WTC11 (cell line): Measurements from ENCODE around the gene PPP5C. TPM values are rescaled to one million over a fixed set of nuclear protein-coding genes. Genes with fewer than 3 reads are reported as not detected.

ENCODE experiments used
- ATAC-seq: fragments of 200-7000 bp; cut with Tn5 transposase; 2 replicates; pipeline ENCODE4 v1.10.0; 2021; ENCODE audit warnings: mild to moderate bottlenecking, moderate library complexity
- CTCF ChIA-PET: fragments of 300-600 bp; sonication (Branson Sonifier 250); formaldehyde crosslinking; loops from one replicate; lab custom pipeline; 2021; ENCODE audit warnings: antibody characterized with exemption; lab: Charles Lee
- POLR2A ChIA-PET: fragments of 350-600 bp; sonication (Branson Sonifier 250); formaldehyde crosslinking; loops from one replicate; lab custom pipeline; 2021; ENCODE audit warnings: antibody characterized with exemption; lab: Charles Lee
- DNase-seq: peaks from one replicate; pipeline ENCODE4 v3.0.0; 2021; ENCODE audit warnings: low spot score
- H3K27ac Mint-ChIP-seq: 2 replicates; pipeline ENCODE4 v1.8.0; 2021; ENCODE audit warnings: mixed read lengths
- H3K27me3 Mint-ChIP-seq: 2 replicates; pipeline ENCODE4 v1.8.0; 2021; ENCODE audit warnings: low read depth, mild to moderate bottlenecking, moderate library complexity, mixed read lengths
- H3K36me3 Mint-ChIP-seq: 2 replicates; pipeline ENCODE4 v1.8.0; 2021; ENCODE audit warnings: mixed read lengths
- H3K4me1 Mint-ChIP-seq: 2 replicates; pipeline ENCODE4 v1.8.0; 2022; ENCODE audit warnings: mixed read lengths
- H3K4me3 Mint-ChIP-seq: 2 replicates; pipeline ENCODE4 v1.8.0; 2021; ENCODE audit warnings: mild to moderate bottlenecking, moderate library complexity, mixed read lengths
- H3K9me3 Mint-ChIP-seq: 2 replicates; pipeline ENCODE4 v1.8.0; 2021; ENCODE audit warnings: mixed read lengths
- ATF1 ChIP-seq: sonication (generic); formaldehyde crosslinking; IDR thresholded peaks from 2 replicates; pipeline ENCODE4 v1.8.1; 2023; ENCODE audit warnings: mild to moderate bottlenecking, moderate library complexity, missing genetic modification reagents
- CREB1 ChIP-seq: sonication (generic); formaldehyde crosslinking; IDR thresholded peaks from 2 replicates; pipeline ENCODE4 v1.8.0; 2023; ENCODE audit warnings: mild to moderate bottlenecking, missing genetic modification reagents
- ELF4 ChIP-seq: sonication (generic); formaldehyde crosslinking; IDR thresholded peaks from 2 replicates; pipeline ENCODE4 v1.8.1; 2022; ENCODE audit warnings: low read depth, mild to moderate bottlenecking, moderate library complexity, missing genetic modification reagents
- ESRRA ChIP-seq: sonication (generic); formaldehyde crosslinking; IDR thresholded peaks from 2 replicates; pipeline ENCODE4 v1.8.1; 2022; ENCODE audit warnings: mild to moderate bottlenecking, missing genetic modification reagents, borderline replicate concordance
- GTF2I ChIP-seq: fragments of 250-450 bp; sonication (Bioruptor Pico); conservative IDR thresholded peaks from 2 replicates; pipeline ENCODE4 v1.4.0; 2021; ENCODE audit warnings: mild to moderate bottlenecking
- NR1H2 ChIP-seq: sonication (generic); formaldehyde crosslinking; IDR thresholded peaks from 2 replicates; pipeline ENCODE4 v1.9.0; 2021; ENCODE audit warnings: mild to moderate bottlenecking, moderate library complexity, missing genetic modification reagents
- NR3C1 ChIP-seq: sonication (generic); formaldehyde crosslinking; conservative IDR thresholded peaks from 2 replicates; pipeline ENCODE4 v1.8.1; 2023; ENCODE audit warnings: low read depth, mild to moderate bottlenecking, missing genetic modification reagents
- OVOL2 ChIP-seq: fragments of 250-450 bp; sonication (Bioruptor Pico); IDR thresholded peaks from 2 replicates; pipeline ENCODE4 v1.9.0; 2021; ENCODE audit warnings: mild to moderate bottlenecking, borderline replicate concordance
- SP1 ChIP-seq: sonication (generic); formaldehyde crosslinking; conservative IDR thresholded peaks from 2 replicates; pipeline ENCODE4 v1.8.1; 2022; ENCODE audit warnings: missing genetic modification reagents
- TEAD1 ChIP-seq: sonication (generic); formaldehyde crosslinking; IDR thresholded peaks from 2 replicates; pipeline ENCODE4 v1.8.0; 2022; ENCODE audit warnings: mild to moderate bottlenecking, missing genetic modification reagents
- TP53 ChIP-seq: sonication (generic); formaldehyde crosslinking; IDR thresholded peaks from 2 replicates; pipeline ENCODE4 v1.8.1; 2023; ENCODE audit warnings: mild to moderate bottlenecking, missing genetic modification reagents
- ZNF121 ChIP-seq: sonication (generic); formaldehyde crosslinking; IDR thresholded peaks from 2 replicates; pipeline ENCODE4 v1.8.0; 2023; ENCODE audit warnings: missing genetic modification reagents
- ZNF138 ChIP-seq: sonication (generic); formaldehyde crosslinking; conservative IDR thresholded peaks from 2 replicates; pipeline ENCODE4 v1.8.1; 2022; ENCODE audit warnings: mild to moderate bottlenecking, moderate library complexity, missing genetic modification reagents
- ZNF232 ChIP-seq: sonication (generic); formaldehyde crosslinking; IDR thresholded peaks from 2 replicates; pipeline ENCODE4 v1.8.0; 2022; ENCODE audit warnings: mild to moderate bottlenecking, missing genetic modification reagents
- total RNA-seq: library from RNA; stranded (reverse); gene quantifications from 3 replicates; pipeline ENCODE4 v1.2.3, GENCODE V29; 2021
- TF ChIP-seq, protein P1 (sequence below): sonication (generic); formaldehyde crosslinking; IDR thresholded peaks from 2 replicates; pipeline ENCODE4 v1.8.0; 2022; ENCODE audit warnings: mild to moderate bottlenecking, missing genetic modification reagents
- TF ChIP-seq, protein P2 (sequence below): fragments of 250-450 bp; sonication (Bioruptor Pico); IDR thresholded peaks from 2 replicates; pipeline ENCODE4 v1.9.0; 2021; ENCODE audit warnings: mild to moderate bottlenecking, borderline replicate concordance
- TF ChIP-seq, protein P3 (sequence below): sonication (generic); formaldehyde crosslinking; IDR thresholded peaks from 2 replicates; pipeline ENCODE4 v1.8.0; 2022; ENCODE audit warnings: mild to moderate bottlenecking, missing genetic modification reagents
- TF ChIP-seq, protein P4 (sequence below): sonication (generic); formaldehyde crosslinking; IDR thresholded peaks from 2 replicates; pipeline ENCODE4 v1.8.0; 2023; ENCODE audit warnings: missing genetic modification reagents
- TF ChIP-seq, protein P5 (sequence below): fragments of 250-450 bp; sonication (Bioruptor Pico); IDR thresholded peaks from 2 replicates; pipeline ENCODE4 v1.8.0; 2021; ENCODE audit warnings: mild to moderate bottlenecking
- TF ChIP-seq, protein P6 (sequence below): sonication (generic); formaldehyde crosslinking; conservative IDR thresholded peaks from 2 replicates; pipeline ENCODE4 v1.8.1; 2023; ENCODE audit warnings: mild to moderate bottlenecking, low read depth, missing genetic modification reagents, moderate library complexity
- TF ChIP-seq, protein P7 (sequence below): sonication (generic); formaldehyde crosslinking; IDR thresholded peaks from 2 replicates; pipeline ENCODE4 v1.8.1; 2022; ENCODE audit warnings: low read depth, missing genetic modification reagents, borderline replicate concordance

The PPP5C gene
- total RNA-seq, 1 experiment from 2014 or later, result 107 TPM

DNA sequence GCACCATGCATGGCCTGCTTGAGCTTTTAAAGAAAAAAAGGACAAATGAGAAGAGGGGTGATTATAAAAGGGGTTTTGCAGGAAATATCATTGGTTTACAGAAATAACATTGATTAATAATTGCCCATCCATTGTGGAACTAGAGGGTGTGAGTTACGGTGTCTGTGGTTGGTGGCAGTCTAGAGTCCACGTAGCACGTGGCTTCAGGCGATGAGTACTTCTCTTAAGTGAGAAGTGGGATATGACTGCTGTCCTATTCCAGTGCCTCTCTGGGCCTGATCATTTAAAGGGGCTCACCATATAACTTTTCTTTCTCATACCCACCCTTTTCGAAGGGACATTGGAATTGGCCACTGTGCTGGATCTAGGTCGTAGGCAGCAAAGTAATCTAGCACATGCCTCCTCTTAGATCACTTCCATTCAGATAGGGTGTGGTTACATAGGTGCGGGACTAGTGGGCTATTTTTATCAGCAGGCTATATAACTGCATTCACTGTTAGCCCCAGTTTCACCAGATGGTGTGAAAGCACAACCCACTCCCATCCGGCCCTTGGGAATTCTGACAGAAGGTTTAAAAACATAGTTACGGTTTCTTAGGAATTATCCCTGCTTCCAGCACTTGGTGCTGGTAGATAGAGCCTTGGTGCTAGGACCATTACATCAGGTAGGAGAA, 19.9 kb downstream of the PPP5C start (continued):
- TF ChIP-seq ZNF138 (CRISPR knock-in tag), result no peak
- TF ChIP-seq, protein P1, sequence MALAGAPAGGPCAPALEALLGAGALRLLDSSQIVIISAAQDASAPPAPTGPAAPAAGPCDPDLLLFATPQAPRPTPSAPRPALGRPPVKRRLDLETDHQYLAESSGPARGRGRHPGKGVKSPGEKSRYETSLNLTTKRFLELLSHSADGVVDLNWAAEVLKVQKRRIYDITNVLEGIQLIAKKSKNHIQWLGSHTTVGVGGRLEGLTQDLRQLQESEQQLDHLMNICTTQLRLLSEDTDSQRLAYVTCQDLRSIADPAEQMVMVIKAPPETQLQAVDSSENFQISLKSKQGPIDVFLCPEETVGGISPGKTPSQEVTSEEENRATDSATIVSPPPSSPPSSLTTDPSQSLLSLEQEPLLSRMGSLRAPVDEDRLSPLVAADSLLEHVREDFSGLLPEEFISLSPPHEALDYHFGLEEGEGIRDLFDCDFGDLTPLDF, result no peak
- TF ChIP-seq, protein P2, sequence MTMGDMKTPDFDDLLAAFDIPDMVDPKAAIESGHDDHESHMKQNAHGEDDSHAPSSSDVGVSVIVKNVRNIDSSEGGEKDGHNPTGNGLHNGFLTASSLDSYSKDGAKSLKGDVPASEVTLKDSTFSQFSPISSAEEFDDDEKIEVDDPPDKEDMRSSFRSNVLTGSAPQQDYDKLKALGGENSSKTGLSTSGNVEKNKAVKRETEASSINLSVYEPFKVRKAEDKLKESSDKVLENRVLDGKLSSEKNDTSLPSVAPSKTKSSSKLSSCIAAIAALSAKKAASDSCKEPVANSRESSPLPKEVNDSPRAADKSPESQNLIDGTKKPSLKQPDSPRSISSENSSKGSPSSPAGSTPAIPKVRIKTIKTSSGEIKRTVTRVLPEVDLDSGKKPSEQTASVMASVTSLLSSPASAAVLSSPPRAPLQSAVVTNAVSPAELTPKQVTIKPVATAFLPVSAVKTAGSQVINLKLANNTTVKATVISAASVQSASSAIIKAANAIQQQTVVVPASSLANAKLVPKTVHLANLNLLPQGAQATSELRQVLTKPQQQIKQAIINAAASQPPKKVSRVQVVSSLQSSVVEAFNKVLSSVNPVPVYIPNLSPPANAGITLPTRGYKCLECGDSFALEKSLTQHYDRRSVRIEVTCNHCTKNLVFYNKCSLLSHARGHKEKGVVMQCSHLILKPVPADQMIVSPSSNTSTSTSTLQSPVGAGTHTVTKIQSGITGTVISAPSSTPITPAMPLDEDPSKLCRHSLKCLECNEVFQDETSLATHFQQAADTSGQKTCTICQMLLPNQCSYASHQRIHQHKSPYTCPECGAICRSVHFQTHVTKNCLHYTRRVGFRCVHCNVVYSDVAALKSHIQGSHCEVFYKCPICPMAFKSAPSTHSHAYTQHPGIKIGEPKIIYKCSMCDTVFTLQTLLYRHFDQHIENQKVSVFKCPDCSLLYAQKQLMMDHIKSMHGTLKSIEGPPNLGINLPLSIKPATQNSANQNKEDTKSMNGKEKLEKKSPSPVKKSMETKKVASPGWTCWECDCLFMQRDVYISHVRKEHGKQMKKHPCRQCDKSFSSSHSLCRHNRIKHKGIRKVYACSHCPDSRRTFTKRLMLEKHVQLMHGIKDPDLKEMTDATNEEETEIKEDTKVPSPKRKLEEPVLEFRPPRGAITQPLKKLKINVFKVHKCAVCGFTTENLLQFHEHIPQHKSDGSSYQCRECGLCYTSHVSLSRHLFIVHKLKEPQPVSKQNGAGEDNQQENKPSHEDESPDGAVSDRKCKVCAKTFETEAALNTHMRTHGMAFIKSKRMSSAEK (CRISPR knock-in tag), result no peak
- TF ChIP-seq NR3C1 (CRISPR knock-in tag), result no peak
- no peak for TF ChIP-seq GTF2I (CRISPR knock-in tag)
- TF ChIP-seq, protein P3, sequence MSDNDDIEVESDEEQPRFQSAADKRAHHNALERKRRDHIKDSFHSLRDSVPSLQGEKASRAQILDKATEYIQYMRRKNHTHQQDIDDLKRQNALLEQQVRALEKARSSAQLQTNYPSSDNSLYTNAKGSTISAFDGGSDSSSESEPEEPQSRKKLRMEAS, result no peak
- TF ChIP-seq ZNF121 (CRISPR knock-in tag), result no peak
- TF ChIP-seq, protein P4, sequence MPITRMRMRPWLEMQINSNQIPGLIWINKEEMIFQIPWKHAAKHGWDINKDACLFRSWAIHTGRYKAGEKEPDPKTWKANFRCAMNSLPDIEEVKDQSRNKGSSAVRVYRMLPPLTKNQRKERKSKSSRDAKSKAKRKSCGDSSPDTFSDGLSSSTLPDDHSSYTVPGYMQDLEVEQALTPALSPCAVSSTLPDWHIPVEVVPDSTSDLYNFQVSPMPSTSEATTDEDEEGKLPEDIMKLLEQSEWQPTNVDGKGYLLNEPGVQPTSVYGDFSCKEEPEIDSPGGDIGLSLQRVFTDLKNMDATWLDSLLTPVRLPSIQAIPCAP, result no peak
- TF ChIP-seq, protein P5, sequence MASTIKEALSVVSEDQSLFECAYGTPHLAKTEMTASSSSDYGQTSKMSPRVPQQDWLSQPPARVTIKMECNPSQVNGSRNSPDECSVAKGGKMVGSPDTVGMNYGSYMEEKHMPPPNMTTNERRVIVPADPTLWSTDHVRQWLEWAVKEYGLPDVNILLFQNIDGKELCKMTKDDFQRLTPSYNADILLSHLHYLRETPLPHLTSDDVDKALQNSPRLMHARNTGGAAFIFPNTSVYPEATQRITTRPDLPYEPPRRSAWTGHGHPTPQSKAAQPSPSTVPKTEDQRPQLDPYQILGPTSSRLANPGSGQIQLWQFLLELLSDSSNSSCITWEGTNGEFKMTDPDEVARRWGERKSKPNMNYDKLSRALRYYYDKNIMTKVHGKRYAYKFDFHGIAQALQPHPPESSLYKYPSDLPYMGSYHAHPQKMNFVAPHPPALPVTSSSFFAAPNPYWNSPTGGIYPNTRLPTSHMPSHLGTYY (CRISPR knock-in tag), result no peak

DNA sequence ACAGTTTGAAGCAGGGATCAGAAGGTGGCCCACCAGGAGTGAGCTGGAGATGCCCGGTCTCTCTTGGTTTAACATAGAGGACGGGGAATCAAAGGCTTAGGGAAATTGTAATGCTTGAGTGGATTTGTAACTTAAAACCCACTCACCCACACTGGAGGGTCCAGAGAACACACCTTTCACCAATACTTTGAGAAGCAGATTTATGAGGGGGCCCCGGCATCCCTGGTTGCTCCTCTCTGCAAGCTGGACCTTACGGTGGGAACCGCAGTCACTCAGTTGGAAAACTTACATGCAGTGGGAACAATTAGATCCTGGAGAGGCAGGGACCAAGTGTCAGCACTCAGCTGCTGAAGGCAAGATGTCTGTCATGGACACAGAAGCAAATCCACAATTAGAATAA, 20.5 kb downstream of the PPP5C start:
- POLR2A ChIA-PET, result no interaction called here

More for the DNA sequence above, 20.5 kb downstream of the PPP5C start:
- CTCF ChIA-PET, result no interaction called here
- H3K4me3 Mint-ChIP-seq, result no peak overlapping the region
- no peak overlapping the region for H3K27ac Mint-ChIP-seq
- peaks cover 25% of the 10 kb centered on the region for H3K4me1 Mint-ChIP-seq
- no peak for DNase-seq
- no peak for ATAC-seq
- no peaks in the 10 kb centered on the region for H3K27me3 Mint-ChIP-seq
- no peaks in the 10 kb centered on the region for H3K9me3 Mint-ChIP-seq
- TF ChIP-seq ZNF232 (CRISPR knock-in tag) (no peak), TP53 (CRISPR knock-in tag) (no peak), TEAD1 (no peak), NR1H2 (CRISPR knock-in tag) (no peak), ELF4 (no peak), ATF1 (CRISPR knock-in tag) (no peak), OVOL2 (no peak), ESRRA (no peak), CREB1 (no peak), SP1 (no peak)
- TF ChIP-seq, protein P6, sequence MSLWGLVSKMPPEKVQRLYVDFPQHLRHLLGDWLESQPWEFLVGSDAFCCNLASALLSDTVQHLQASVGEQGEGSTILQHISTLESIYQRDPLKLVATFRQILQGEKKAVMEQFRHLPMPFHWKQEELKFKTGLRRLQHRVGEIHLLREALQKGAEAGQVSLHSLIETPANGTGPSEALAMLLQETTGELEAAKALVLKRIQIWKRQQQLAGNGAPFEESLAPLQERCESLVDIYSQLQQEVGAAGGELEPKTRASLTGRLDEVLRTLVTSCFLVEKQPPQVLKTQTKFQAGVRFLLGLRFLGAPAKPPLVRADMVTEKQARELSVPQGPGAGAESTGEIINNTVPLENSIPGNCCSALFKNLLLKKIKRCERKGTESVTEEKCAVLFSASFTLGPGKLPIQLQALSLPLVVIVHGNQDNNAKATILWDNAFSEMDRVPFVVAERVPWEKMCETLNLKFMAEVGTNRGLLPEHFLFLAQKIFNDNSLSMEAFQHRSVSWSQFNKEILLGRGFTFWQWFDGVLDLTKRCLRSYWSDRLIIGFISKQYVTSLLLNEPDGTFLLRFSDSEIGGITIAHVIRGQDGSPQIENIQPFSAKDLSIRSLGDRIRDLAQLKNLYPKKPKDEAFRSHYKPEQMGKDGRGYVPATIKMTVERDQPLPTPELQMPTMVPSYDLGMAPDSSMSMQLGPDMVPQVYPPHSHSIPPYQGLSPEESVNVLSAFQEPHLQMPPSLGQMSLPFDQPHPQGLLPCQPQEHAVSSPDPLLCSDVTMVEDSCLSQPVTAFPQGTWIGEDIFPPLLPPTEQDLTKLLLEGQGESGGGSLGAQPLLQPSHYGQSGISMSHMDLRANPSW (CRISPR knock-in tag), result no peak
- TF ChIP-seq, protein P7, sequence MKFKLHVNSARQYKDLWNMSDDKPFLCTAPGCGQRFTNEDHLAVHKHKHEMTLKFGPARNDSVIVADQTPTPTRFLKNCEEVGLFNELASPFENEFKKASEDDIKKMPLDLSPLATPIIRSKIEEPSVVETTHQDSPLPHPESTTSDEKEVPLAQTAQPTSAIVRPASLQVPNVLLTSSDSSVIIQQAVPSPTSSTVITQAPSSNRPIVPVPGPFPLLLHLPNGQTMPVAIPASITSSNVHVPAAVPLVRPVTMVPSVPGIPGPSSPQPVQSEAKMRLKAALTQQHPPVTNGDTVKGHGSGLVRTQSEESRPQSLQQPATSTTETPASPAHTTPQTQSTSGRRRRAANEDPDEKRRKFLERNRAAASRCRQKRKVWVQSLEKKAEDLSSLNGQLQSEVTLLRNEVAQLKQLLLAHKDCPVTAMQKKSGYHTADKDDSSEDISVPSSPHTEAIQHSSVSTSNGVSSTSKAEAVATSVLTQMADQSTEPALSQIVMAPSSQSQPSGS (CRISPR knock-in tag), result no peak
- peaks cover 15% of the 10 kb centered on the region for H3K36me3 Mint-ChIP-seq
